Measurements from ENCODE around the gene SLC7A14.
A peak's percentile ranks its signal among the peaks of the same experiment; 100 is the strongest.

The SLC7A14 gene

DNA sequence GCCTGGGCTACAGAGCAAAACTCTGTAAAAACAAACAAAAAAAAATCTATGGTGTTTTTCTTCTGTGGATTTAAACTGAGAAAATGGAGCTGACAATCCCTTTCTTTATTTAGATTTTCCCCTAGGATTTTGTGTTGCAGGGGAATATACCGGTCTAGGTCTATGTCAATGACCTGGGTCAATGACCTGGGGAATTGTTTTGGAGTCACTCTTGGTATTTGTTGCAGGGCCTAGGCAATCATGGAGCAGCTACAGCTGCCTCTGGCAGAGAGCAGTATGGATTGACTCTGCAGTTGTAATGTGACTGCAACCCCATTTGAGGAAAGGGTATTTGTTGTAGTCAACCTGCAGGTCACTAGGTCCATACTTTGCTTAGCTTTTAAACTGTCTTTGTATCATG lies 37.6 kb upstream of the SLC7A14 start:
- no peak for DNase-seq (ENCODE audit: low read depth, low spot score)
- TF ChIP-seq, protein P1, sequence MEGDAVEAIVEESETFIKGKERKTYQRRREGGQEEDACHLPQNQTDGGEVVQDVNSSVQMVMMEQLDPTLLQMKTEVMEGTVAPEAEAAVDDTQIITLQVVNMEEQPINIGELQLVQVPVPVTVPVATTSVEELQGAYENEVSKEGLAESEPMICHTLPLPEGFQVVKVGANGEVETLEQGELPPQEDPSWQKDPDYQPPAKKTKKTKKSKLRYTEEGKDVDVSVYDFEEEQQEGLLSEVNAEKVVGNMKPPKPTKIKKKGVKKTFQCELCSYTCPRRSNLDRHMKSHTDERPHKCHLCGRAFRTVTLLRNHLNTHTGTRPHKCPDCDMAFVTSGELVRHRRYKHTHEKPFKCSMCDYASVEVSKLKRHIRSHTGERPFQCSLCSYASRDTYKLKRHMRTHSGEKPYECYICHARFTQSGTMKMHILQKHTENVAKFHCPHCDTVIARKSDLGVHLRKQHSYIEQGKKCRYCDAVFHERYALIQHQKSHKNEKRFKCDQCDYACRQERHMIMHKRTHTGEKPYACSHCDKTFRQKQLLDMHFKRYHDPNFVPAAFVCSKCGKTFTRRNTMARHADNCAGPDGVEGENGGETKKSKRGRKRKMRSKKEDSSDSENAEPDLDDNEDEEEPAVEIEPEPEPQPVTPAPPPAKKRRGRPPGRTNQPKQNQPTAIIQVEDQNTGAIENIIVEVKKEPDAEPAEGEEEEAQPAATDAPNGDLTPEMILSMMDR (IDR thresholded peaks at IDR 0.05; ENCODE audit: low read depth, low read length), result no peak
- H3K4me3 ChIP-seq (ENCODE audit: low read depth, low read length), result no peak overlapping the region
- in situ Hi-C loops (cut with HindIII; ENCODE audit: low sequenced_read_pairs), result no loop called here

DNA sequence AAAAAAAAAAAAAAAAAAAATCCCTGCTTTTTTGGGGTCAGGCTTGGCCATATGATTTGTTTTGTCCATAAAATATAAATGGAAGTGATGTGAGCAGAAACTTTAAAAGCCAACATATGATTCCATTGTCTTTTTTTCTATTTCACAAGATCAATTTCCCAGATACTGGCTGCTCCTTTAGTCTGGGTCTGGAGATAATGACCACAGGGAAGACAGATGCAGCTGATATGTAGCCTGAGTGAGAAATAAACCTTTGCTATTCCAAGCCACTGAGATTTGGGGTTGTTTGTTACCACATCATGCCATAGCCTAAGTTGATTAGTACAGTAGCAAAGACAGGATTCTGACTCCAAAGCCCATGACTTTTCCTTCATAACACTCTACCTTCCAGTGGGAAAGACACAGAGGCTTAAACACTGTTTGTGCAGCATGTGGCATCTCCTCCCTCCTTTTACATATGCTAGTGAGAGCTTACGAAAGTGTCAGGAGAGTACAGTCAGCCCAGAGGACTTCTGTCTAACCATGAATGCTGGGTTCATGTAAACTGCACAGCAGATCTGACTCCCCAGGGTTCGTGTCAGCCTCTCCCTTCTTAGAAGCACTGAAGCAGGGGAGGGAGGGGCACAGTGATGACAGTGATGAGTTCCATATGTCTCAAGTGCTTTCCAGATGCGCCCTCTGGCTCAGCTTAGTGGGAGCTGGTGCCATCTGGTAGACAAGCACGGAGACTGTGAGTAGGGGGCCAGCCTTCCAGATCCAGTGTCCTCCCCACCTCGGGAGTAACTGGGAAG lies 36.7 kb upstream of the SLC7A14 start:
- TF ChIP-seq, protein P1 (IDR thresholded peaks at IDR 0.05; ENCODE audit: low read depth, low read length), result no peak
- H3K4me3 ChIP-seq (ENCODE audit: low read depth, low read length), result no peak overlapping the region
- in situ Hi-C loops (cut with HindIII; ENCODE audit: low sequenced_read_pairs), result no loop called here
- DNase-seq (ENCODE audit: low read depth, low spot score), result peak; percentile 67

DNA sequence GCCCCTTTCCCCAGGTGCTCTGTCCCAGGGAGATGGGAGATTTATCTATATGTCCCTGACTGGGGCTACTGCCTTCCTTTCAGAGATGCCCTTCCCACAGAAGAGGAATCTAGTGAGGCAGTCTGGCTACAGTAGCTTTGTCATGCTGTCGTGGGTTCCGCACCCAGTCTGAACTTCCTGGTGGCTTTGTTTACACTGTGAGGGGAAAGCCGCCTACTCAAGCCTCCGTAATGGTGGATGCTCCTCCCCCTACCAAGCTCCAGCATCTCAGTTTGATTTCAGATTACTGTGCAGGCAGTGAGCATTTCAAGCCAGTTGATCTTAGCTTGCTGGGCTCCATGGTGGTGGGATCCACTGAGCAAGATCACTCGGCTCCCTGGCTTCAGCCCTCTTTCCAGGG lies 35.4 kb upstream of the SLC7A14 start:
- no peak for DNase-seq (ENCODE audit: low read depth, low spot score)
- in situ Hi-C loops (cut with HindIII; ENCODE audit: low sequenced_read_pairs), result no loop called here
- TF ChIP-seq, protein P1 (IDR thresholded peaks at IDR 0.05; ENCODE audit: low read depth, low read length), result no peak
- H3K4me3 ChIP-seq (ENCODE audit: low read depth, low read length), result no peak overlapping the region

DNA sequence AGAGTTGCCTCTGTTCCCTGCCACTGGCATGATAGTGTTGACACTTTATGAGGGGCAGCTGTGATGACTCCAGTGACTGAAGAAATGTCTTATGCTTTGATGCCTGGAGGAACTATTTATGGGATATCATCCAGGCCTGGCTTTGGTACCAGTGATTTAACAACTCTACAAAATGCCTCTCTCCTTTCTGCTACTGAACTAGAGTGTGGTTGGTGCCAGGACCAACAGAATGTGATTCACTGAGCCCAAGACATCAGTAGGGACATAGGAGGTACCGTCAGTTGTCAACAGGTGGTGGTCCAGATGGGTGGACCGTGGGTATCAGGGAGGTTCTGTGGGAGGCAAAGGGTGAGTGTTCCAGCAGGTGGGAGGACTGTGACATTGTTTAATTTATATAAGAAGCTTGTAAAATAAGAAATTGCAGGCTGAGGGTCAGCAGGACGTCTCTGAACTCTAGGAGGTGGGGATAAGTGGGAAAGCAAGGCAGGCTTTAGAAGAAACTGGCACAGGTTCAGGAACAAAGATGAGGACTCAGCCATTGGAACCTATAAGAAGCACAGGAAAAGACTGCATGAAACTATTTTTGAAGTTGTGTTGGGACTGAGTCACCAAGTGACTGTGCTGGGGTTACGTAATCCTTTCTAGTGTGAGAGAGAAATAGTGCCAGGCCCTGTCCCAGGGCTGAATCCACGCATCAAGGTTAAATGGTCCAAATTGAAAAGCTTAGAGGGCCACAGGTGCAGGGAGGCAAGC lies 28.5 kb upstream of the SLC7A14 start:
- no peak overlapping the region for H3K4me3 ChIP-seq (ENCODE audit: low read depth, low read length)
- TF ChIP-seq, protein P1 (IDR thresholded peaks at IDR 0.05; ENCODE audit: low read depth, low read length), result no peak
- in situ Hi-C loops (cut with HindIII; ENCODE audit: low sequenced_read_pairs), result no loop called here
- DNase-seq (ENCODE audit: low read depth, low spot score), result peak; percentile 86

DNA sequence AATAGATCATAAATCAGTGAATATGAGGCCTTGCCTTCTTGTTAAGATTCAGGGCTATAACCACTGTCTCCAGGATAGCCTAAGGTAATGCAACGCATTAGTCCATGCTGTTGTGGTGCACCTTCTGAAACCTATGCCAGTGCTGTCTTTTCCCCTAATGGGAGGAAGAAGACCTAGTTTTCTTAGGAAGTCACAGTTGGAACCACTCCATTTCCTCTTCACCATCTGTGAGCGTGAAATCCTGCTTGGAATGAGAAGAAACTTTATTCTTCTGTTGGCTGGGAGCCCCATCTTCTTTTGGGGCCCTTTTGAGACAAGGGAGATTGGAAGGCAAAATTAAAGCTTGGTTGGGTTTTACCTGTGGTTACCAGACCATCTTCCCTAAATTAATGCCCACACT lies 25.9 kb upstream of the SLC7A14 start:
- no peak overlapping the region for H3K4me3 ChIP-seq (ENCODE audit: low read depth, low read length)
- TF ChIP-seq, protein P1 (IDR thresholded peaks at IDR 0.05; ENCODE audit: low read depth, low read length), result no peak
- DNase-seq (ENCODE audit: low read depth, low spot score), result no peak
- in situ Hi-C loops (cut with HindIII; ENCODE audit: low sequenced_read_pairs), result no loop called here

DNA sequence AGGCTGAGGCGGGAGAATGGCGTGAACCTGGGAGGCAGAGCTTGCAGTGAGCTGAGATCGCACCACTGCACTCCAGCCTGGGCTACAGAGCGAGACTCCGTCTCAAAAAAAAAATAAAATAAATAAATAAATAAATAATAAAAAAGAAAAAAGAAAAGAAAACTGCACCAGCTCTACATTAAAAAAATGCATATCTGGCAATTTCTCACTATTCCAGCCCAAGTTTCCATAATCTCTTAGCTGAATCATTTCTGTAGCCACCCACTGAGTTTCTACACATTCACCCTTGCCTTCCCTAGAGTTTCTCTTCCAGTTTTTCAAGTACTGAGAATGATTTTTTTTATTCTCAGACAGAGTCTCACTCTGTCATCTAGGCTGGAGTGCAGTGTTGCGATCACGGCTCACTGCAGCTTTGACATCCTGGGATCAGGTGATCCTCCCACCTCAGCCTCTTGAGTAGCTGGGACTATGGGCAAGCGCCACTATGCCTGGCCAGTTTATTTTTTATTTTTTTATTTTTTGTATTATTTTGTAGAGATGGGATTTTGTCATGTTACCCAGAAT lies 24.5 kb upstream of the SLC7A14 start:
- H3K4me3 ChIP-seq (ENCODE audit: low read depth, low read length), result no peak overlapping the region
- TF ChIP-seq, protein P1 (IDR thresholded peaks at IDR 0.05; ENCODE audit: low read depth, low read length), result no peak
- DNase-seq (ENCODE audit: low read depth, low spot score), result no peak
- in situ Hi-C loops (cut with HindIII; ENCODE audit: low sequenced_read_pairs), result no loop called here

Measured in astrocyte of the spinal cord (primary cell).